H54 (cell line): ENCODE measurements around the gene AAR2.
A peak's percentile ranks its signal among the peaks of the same experiment; 100 is the strongest.

Experiments used
- DNase-seq: peaks from one replicate; pipeline ENCODE4 v3.0.0; 2011; ENCODE audit warnings: low spot score, mixed read lengths; ENCODE audit not compliant: insufficient read length
- FAIRE-seq: peaks from 3 replicates; lab custom pipeline; 2011; peaks lifted over from hg19 to GRCh38; lab: Jason Lieb, UNC
- POLR2A ChIP-seq: IDR thresholded peaks from 2 replicates; pipeline ENCODE4 v1.6.1; 2011; ENCODE audit warnings: low read depth, mild to moderate bottlenecking, low read length

AAR2 gene

GRCh38 chr20:36208257-36208656 lies 28.0 kb upstream of the AAR2 start:
- FAIRE-seq (no peak), DNase-seq (no peak)
- no peak for TF ChIP-seq POLR2A

- FAIRE-seq (no peak), DNase-seq (no peak)
- no peak for TF ChIP-seq POLR2A
Observed at GRCh38 chr20:36210436-36211021, 25.7 kb upstream of the AAR2 start.

GRCh38 chr20:36213362-36213761 lies 22.9 kb upstream of the AAR2 start:
- DNase-seq (no peak), FAIRE-seq (no peak)
- no peak for TF ChIP-seq POLR2A

GRCh38 chr20:36214684-36215256 lies 21.5 kb upstream of the AAR2 start:
- peak; percentile 23 for DNase-seq
- TF ChIP-seq POLR2A = no peak
- no peak for FAIRE-seq

GRCh38 chr20:36215778-36216177 lies 20.5 kb upstream of the AAR2 start:
- DNase-seq (no peak), FAIRE-seq (no peak)
- TF ChIP-seq POLR2A = no peak

- TF ChIP-seq POLR2A = no peak
- no peak for FAIRE-seq
Observed at GRCh38 chr20:36216314-36217025, 19.8 kb upstream of the AAR2 start.

GRCh38 chr20:36217226-36217625 lies 19.1 kb upstream of the AAR2 start:
- DNase-seq (peak; percentile 32), FAIRE-seq (no peak)
- no peak for TF ChIP-seq POLR2A

More at GRCh38 chr20:36216314-36217025, 19.8 kb upstream of the AAR2 start:
- DNase-seq = no peak

GRCh38 chr20:36218380-36219064 lies 17.8 kb upstream of the AAR2 start:
- FAIRE-seq (no peak), DNase-seq (no peak)
- TF ChIP-seq POLR2A = no peak

- no peak for TF ChIP-seq POLR2A
- DNase-seq (no peak), FAIRE-seq (no peak)
Observed at GRCh38 chr20:36219671-36220220, 16.5 kb upstream of the AAR2 start.

GRCh38 chr20:36225666-36226065 lies 10.6 kb upstream of the AAR2 start:
- no peak for TF ChIP-seq POLR2A
- no peak for FAIRE-seq
- no peak for DNase-seq

GRCh38 chr20:36228770-36229169 lies 7.5 kb upstream of the AAR2 start:
- no peak for TF ChIP-seq POLR2A
- DNase-seq = no peak
- no peak for FAIRE-seq

- DNase-seq = no peak
- no peak for TF ChIP-seq POLR2A
- FAIRE-seq = no peak
Observed at GRCh38 chr20:36230019-36230418, 6.3 kb upstream of the AAR2 start.

GRCh38 chr20:36231331-36231730 lies 4.9 kb upstream of the AAR2 start:
- no peak for TF ChIP-seq POLR2A
- FAIRE-seq (no peak), DNase-seq (no peak)
